Right hindlimb (tissue), 1 donor: ENCODE measurements around the gene DNAJC5G.
A peak's percentile ranks its signal among the peaks of the same experiment; 100 is the strongest.
"Not testable (repeated sequence)": the region's sequence is repeated elsewhere in the genome, so short reads cannot be mapped to it uniquely, and the experiment has no call there.

Experiments used
- DNase-seq: peaks from one replicate; pipeline ENCODE4 v3.0.0-alpha.2; 2018

The DNAJC5G gene

DNA sequence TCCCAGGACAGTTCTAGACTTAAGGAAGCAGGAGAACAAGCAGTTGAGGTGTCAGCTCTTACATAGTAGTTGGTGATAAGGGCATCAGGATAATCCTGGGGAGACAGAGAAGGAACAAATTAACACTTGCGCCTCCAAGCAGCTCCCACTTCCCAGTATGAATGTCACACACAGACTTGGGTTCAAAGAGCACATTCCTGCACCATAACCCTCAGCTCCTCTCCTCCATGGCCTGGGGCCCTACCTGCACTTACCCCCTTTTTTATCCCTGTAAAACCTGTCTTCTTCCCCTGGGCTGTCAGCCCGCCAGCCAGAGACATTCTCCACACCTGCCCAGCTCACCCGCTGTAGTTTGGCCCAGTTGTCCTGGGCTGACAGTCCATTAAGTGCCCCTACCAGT is 36.9 kb downstream of the DNAJC5G start:
- DNase-seq = no peak

DNA sequence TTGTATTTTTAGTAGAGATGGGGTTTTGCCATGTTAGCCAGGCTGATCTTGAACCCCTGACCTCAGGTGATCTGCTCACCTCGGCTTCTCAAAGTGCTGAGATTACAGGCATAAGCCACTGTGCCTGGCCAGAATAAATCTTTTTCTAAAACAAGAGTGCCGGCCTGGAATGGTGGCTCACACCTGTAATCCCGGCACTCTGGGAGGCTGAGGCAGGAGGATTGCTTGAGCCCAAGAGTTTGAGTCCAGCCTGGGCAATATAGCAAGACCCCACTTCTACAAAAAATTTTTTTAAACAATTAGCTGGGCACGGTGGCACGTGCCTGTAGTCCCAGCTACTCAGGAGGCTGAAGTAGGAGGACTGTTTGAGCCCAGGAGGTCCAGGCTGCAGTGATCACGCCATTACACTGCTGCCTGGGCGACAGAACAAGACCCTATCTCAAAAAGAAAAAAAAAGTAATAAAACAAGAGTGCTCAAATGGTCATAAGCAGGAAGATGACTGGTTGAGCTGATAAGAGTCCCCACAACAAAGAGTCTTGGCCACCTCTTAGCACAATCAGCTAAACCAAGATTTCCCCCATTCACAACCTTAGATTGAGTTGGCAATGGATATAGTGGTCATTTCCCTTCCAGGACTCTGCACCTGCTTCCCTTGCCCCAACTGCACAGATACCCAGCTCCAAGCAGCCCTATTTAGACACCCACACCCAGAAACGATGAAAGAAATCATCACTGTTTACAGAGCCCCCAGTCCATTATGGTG is 38.8 kb downstream of the DNAJC5G start:
- DNase-seq = no peak

GRCh38 chr2:27314709-27315108 is 39.5 kb downstream of the DNAJC5G start:
- no peak for DNase-seq

DNA sequence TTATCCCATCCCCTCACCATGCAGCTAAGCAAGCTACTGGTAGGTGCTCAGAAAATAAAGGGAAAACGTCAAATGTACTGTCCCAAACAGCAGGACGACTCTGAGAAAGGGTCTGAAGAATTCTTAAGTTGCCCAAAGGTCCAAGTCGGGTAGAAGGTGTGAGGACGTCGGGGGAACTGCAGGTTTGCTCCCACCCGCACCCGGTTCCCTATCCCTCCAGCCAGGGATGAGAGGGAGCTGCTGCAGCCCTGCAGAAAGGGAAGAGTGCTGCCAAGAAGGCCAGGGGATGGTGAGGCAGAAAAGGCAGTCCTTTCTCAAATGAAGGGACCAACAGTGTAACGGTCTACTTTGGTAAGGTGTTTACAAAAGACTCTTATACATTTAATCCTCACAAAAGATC is 39.9 kb downstream of the DNAJC5G start:
- DNase-seq = no peak

GRCh38 chr2:27316655-27317412 is 41.6 kb downstream of the DNAJC5G start:
- DNase-seq = no peak

DNA sequence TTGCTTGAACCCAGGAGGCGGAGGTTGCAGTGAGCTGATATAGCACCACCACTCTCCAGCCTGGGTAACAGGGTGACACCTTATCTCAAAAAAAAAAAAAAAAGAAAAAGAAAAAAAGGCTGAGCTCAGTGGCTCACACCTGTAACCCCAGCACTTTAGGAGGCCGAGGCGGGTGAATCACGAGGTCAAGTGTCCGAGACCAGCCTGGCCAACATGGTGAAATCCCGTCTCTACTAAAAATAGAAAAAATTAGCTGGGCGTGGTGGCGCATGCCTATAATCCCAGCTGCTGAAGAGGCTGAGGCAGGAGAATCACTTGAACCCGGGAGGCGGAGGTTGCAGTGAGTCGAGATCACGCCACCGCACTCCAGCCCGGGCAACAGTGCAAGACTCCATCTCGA is 44.6 kb downstream of the DNAJC5G start:
- DNase-seq = not testable (repeated sequence)

DNA sequence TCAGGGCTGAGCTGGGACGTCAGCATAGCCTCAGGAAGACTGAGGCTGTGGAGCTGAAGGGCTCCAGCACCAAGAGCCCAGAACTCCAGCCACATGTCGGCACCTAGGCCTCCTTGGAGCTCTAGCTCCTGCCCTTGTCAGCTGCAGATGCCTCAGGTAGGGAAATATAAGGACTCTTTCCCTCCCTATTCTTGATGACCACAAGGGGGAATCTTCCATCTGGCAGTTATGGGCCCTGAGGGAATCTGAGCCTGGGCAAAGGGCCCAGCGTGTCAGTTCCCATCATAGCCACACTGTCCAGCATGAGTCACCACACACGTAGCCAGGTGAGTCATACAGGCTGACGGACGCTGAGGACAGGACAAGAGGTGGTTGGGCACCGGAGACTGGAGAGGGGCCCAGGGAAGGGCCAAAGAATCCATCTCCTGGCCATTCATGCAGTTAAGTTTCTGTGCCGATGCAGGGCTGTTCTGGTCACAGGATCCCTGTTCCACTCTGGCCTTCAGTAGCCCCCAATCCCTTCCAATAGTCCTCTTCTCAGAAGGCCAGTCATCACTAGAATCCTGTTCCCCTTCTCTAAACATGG is 45.8 kb downstream of the DNAJC5G start:
- peak; percentile 31 for DNase-seq

GRCh38 chr2:27322301-27322765 is 47.1 kb downstream of the DNAJC5G start:
- DNase-seq = no peak

DNA sequence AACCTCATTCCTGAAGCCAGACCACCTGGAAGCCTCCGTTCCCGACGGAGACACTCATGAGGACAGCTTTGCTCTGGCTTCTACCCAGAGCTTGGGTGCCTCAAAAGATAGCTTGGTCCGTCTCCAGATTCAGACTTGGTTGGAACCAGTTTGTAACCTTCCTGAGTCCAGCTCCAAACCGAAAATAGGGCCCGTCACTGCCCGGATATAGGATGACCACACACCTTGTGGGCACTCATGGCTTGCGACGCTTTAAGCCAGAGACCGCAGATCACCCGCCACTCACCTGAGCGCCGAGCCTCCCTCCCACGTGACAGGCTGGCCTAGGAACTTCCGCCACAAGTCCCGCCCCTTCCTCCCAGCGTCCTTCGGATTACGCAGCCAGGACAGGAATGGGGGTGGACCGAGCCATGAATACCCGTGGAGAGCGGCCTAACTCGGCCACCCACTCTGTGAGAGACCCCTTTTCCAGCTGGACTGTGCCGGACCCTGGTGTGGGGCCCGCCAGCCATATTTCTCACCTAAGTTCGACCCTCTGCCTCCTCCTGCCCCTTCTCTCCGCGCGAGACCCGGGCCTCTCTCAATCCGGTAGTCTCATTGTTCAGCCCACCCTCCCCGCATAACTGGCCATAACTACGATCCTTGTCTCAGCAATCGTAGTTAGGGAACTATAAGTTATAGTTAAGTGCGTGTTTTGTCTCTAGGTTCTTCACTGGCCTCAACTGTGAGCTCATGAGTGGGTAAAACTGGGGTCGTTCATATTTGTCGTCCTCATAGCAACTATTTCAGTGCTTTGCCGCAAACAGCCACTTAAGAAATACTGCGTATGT is 47.7 kb downstream of the DNAJC5G start, which contains the start of gene MPV17:
Gene MPV17, minus strand, starts transcription at position 332 of the 830 bp plus-strand sequence. CDS start 580 bp downstream, outside the sequence.
- DNase-seq = peak; percentile 95

DNA sequence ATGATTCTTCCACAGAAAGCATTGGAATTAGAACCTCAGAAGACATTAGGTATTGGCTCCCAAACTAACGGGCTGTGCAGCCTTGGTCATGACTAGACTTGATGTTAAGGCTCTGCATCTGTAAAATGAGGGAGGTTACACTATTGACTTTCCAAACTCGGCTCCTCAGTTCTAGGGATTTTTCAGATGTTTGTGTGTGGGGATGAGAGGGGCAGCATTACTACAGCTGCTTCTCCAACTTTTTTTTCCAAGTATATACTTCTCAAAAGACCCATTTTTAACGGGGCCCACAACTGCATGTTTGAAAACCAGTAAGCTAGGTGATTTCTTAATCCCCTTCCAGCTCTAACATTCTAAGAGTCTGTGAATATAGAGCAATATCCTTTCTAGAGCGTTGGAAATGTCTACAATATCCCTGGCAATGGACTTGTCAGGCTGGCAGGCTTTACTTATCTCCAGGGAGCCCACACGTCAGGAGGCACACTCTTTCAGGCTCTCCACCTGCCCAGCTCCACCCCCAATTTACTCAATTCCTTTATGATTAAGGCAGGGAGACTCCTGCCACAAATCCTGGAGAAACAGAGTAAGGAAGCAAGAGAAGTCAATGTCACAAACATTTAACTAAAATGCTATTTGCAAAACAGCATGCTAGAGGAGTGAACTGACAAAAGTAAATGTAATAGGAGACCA is 48.5 kb downstream of the DNAJC5G start:
- DNase-seq = no peak

DNA sequence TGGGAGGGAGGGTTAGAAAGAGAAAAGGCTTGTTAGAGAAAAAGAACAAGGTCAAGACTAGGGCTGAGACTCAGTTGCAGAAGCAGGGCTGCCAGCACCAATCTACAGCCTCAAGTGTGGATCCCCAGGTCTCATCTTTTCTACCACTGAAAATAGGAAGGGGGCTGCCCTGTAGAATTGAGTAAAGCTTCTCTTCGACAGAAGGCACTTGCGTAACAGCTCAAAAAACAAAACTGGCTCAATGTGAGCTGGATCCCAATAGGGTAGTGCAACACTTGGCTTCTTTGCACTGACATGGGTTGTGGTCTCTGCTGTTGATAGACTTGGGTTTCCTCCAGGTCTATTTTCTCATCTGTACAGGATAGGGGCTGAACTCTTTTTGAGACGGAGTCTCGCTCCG is 49.5 kb downstream of the DNAJC5G start:
- DNase-seq = no peak
